SK-N-MC (cell line): ENCODE measurements around the gene CSRNP2.
A peak's percentile ranks its signal among the peaks of the same experiment; 100 is the strongest.

Experiments
- DNase-seq: peaks from one replicate; pipeline ENCODE4 v3.0.0-alpha.2; 2011; ENCODE audit warnings: low read depth, low spot score
- H3K27ac ChIP-seq: fragments of 200-600 bp; sonication (generic); 2 replicates; pipeline ENCODE4 v1.5.1; 2016; ENCODE audit warnings: mixed run types
- H3K36me3 ChIP-seq: fragments of 200-600 bp; sonication (generic); 2 replicates; pipeline ENCODE4 v1.6.1; 2017; ENCODE audit warnings: antibody characterized with exemption, low read length, mixed read lengths; ENCODE audit not compliant: insufficient read depth
- H3K4me3 ChIP-seq: fragments of 200-600 bp; sonication (generic); 2 replicates; pipeline ENCODE4 v1.5.1; 2016
- H3K9ac ChIP-seq: fragments of 200-600 bp; sonication (generic); 2 replicates; pipeline ENCODE4 v1.8.0; 2017; ENCODE audit warnings: mixed run types, mixed read lengths; ENCODE audit not compliant: insufficient read length
- H3K9me3 ChIP-seq: fragments of 200-600 bp; sonication (generic); 2 replicates; pipeline ENCODE4 v1.6.1; 2017; ENCODE audit warnings: low read depth, mild to moderate bottlenecking, antibody characterized with exemption, low read length, moderate library complexity, mixed read lengths
- EZH2 ChIP-seq: fragments of 200-600 bp; sonication (generic); IDR thresholded peaks from one replicate; pipeline ENCODE4 v1.6.1; 2017; ENCODE audit warnings: antibody characterized with exemption
- FOXP2 ChIP-seq: optimal IDR thresholded peaks from 2 replicates; pipeline ENCODE3; 2011; ENCODE audit warnings: mild to moderate bottlenecking, moderate library complexity; ENCODE audit not compliant: insufficient read depth; ENCODE audit errors: extremely low read length, control extremely low read depth
- POLR2AphosphoS5 ChIP-seq: IDR thresholded peaks from 2 replicates; pipeline ENCODE4 v1.6.1; 2012; ENCODE audit warnings: mild to moderate bottlenecking, low read depth, low read length, borderline replicate concordance

CSRNP2 gene

DNA sequence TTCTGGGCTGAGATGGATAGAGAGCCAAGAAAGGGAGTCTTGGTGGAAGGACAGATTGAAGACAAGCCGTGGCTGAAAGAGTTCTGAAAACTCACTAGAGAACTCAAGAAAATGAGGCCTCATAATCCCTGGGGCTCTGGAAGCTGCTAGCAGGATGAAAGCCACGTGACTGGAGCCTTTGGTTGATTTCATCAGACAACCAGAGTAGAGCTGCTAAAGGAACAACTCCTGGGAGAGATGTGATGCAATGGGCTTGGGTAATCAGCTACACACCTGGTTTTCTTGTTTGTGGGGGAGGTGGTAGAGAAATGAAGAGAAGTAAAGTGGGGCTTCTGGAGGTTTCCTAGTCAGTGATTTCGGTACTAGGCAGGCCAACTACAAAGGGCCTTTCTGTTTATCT is 13.4 kb downstream of the CSRNP2 start:
- no peak for TF ChIP-seq POLR2AphosphoS5
- peak; percentile 26 for DNase-seq
- Histone ChIP-seq H3K27ac (peak overlapping the region; percentile 87), H3K36me3 (peaks cover 55% of the 10 kb centered on the region), H3K4me3 (no peak overlapping the region), H3K9ac (peak overlapping the region; percentile 30), H3K9me3 (no peaks in the 10 kb centered on the region)

DNA sequence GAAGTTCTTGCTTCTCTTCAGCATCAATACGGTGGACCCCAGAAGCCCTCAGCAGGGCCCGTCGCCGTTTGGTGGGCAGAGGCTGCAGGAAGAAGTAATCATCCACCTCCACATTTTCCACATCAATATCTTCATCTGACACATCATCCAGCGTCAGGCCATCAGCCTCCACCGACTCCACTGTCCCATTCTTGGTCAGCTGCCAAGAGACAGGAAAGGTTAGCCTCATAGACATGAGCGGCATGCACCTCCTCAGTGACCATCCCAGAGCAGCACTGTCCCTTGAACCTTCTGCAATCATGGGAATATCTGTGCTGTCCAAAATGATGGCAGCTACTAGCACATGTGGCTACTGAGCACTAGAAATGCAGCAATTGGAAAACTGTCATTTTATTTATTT is 15.6 kb downstream of the CSRNP2 start:
- H3K4me3 ChIP-seq, result no peak overlapping the region
- no peaks in the 10 kb centered on the region for H3K9me3 ChIP-seq
- no peak overlapping the region for H3K27ac ChIP-seq
- H3K9ac ChIP-seq, result no peak overlapping the region
- H3K36me3 ChIP-seq, result peaks cover 69% of the 10 kb centered on the region
- no peak for TF ChIP-seq POLR2AphosphoS5
- no peak for TF ChIP-seq EZH2
- TF ChIP-seq FOXP2, result no peak
- no peak for DNase-seq

DNA sequence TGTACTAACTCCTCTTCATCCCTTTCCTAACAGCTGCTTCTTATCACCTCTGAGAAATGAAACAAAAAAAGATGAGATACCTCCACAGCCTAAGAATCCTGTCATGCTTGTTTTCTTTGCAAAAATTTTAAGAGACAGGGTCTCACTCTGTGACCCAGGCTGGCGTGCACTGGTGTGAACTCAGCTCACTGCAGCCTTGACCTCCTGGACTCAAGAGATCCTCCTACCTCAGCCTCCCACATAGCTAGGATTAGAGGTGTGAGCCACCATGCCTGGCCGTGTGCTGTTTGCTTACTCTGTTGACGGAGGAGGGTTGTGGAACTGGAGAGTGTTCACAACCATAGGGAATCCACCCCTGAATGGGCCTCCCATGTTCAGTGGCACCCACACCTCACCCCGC is 16.2 kb downstream of the CSRNP2 start:
- Histone ChIP-seq H3K4me3 (no peak overlapping the region), H3K9me3 (no peaks in the 10 kb centered on the region), H3K9ac (no peak overlapping the region), H3K27ac (no peak overlapping the region), H3K36me3 (peaks cover 72% of the 10 kb centered on the region)
- DNase-seq, result no peak
- no peak for TF ChIP-seq EZH2

- H3K9me3 ChIP-seq, result no peaks in the 10 kb centered on the region
- TF ChIP-seq FOXP2 (no peak), EZH2 (no peak), POLR2AphosphoS5 (no peak)
- no peak for DNase-seq
- H3K4me3 ChIP-seq, result no peak overlapping the region
- no peak overlapping the region for H3K9ac ChIP-seq
- no peak overlapping the region for H3K27ac ChIP-seq
- peaks cover 71% of the 10 kb centered on the region for H3K36me3 ChIP-seq
These were observed 17.9 kb downstream of the CSRNP2 start for GRCh38 chr12:51065530-51065929.

DNA sequence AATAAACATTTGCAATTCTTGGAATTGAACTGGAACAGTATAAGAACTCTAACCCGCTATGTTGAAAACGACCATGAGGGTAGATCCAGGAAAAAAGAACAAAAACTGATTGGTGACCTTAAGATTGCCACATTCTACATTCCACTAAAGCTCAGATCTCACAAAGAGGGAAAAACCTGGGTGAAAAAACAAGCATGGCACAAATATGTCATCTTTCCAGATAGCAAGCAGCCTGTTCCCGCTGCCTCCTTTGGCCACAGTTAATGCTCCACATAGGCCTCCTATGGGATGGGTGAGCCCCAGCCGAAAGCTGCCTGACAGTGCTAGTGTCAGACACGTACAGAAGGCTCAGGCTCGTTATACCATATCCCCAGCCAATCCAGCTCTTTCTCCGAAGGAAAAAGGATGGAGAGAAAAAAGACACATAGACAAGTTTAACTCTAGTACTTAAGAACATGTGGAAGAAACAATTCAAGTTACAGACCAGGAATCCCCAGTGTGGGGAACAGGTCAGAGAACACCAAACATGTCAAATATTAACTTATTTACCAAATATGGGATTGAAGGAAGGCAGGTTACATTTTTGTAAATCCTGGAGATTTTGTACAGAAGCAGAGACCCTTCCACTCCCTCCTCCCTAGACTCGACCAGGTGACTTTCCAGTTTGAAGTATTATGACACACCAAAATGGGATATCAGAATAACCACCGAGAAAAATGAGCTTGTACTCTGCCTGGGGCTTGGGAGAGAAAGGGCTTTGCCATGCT is 20.6 kb downstream of the CSRNP2 start:
- Histone ChIP-seq H3K27ac (peak overlapping the region; percentile 26; the same call in 1 of the 2 replicates), H3K4me3 (no peak overlapping the region), H3K9ac (no peak overlapping the region), H3K9me3 (no peaks in the 10 kb centered on the region), H3K36me3 (peaks cover 86% of the 10 kb centered on the region)
- no peak for DNase-seq
- no peak for TF ChIP-seq EZH2
- no peak for TF ChIP-seq POLR2AphosphoS5
- no peak for TF ChIP-seq FOXP2

DNA sequence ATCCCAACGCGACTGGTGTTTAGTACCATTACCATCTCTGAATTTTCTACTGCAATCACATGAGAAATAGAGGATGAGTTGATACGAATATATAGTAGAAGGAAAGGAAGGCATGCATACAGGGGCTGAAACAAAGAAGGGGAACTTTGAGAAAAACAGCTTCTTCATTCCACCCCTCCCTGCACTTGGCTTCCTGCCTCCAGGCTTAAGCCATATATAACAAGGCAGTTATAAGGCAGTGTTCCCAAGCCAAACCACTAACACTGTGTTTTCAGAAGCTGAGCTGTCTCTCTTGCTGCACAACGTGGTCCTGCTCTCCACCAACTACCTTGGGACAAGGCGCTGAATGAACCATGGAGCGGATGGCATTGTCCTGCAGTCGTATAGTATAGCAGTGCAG is 24.3 kb downstream of the CSRNP2 start:
- Histone ChIP-seq H3K4me3 (no peak overlapping the region), H3K9me3 (no peaks in the 10 kb centered on the region), H3K27ac (no peak overlapping the region), H3K36me3 (peaks cover 80% of the 10 kb centered on the region), H3K9ac (no peak overlapping the region)
- TF ChIP-seq POLR2AphosphoS5, result no peak
- TF ChIP-seq EZH2, result no peak
- no peak for TF ChIP-seq FOXP2
- no peak for DNase-seq

GRCh38 chr12:51056242-51056641 is 27.2 kb downstream of the CSRNP2 start:
- no peak for DNase-seq
- H3K27ac ChIP-seq, result no peak overlapping the region
- no peaks in the 10 kb centered on the region for H3K9me3 ChIP-seq
- no peak overlapping the region for H3K4me3 ChIP-seq
- no peak overlapping the region for H3K9ac ChIP-seq
- H3K36me3 ChIP-seq, result peaks cover 79% of the 10 kb centered on the region
- no peak for TF ChIP-seq FOXP2
- no peak for TF ChIP-seq EZH2
- TF ChIP-seq POLR2AphosphoS5, result no peak

DNA sequence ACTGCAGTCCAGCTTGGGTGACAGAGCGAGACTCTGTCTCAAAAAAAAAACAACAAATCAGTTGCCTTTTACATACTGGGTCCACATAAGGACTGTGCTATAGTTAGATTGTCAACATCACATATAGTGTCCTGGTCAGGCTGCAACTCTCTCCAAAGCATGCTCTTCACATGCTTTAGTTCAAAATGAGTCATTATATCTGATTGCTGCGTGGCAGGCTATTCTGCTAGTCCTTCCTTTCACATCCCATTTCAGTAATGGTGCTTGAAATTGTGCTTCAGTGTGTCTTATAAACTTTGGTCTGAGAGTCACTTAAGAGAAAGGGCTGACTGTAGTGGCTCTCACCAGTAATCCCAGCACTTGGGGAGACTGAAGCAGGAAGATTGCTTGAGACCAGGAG is 28.3 kb downstream of the CSRNP2 start:
- no peak overlapping the region for H3K27ac ChIP-seq

DNA sequence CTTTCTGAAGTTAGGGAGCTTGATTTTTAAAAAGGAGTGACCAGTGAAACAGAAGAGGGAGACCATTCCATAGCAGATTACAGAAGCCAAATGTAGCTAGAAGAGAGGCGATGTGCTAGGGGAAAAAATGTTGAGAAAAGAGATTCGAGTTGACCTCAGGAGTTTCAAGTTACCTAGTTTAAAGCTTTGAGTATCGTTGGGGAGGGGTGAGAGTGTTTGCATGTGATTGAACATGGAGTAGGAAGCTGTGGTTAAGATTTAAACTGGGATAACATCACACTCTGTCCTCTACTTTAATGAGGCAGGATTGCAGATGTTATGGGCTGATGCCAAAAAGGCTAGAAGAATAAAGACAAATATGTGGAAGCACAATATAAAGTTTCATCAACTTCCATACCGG is 31.6 kb downstream of the CSRNP2 start:
- no peak overlapping the region for H3K4me3 ChIP-seq
- no peaks in the 10 kb centered on the region for H3K9me3 ChIP-seq
- H3K9ac ChIP-seq, result no peak overlapping the region
- DNase-seq, result no peak
- TF ChIP-seq FOXP2, result no peak
- TF ChIP-seq POLR2AphosphoS5, result no peak
- no peak for TF ChIP-seq EZH2
- peaks cover 42% of the 10 kb centered on the region for H3K36me3 ChIP-seq
- H3K27ac ChIP-seq, result no peak overlapping the region

More for the DNA sequence above, 28.3 kb downstream of the CSRNP2 start:
- Histone ChIP-seq H3K9ac (no peak overlapping the region), H3K4me3 (no peak overlapping the region), H3K9me3 (no peaks in the 10 kb centered on the region), H3K36me3 (peaks cover 69% of the 10 kb centered on the region)
- no peak for TF ChIP-seq POLR2AphosphoS5
- TF ChIP-seq EZH2, result no peak
- no peak for TF ChIP-seq FOXP2
- DNase-seq, result no peak
